K562 (cell line): ENCODE results near the gene LRRC74B. TPM values are rescaled to one million over a fixed set of nuclear protein-coding genes. Genes with fewer than 3 reads are reported as not detected.
A peak's percentile ranks its signal among the peaks of the same experiment; 100 is the strongest.

Experiments
- ATAC-seq: fragments of 200-7000 bp; cut with Tn5 transposase; 3 replicates; pipeline ENCODE4 v1.9.1; 2020; ENCODE audit warnings: moderate library complexity
- BruUV-seq: library from RNA; stranded (reverse); fragments of 400-500 nt; replicated peaks from 2 replicates; lab custom pipeline; 2021; lab: Mats Ljungman, UMichigan
- CTCF ChIA-PET: fragments of 300-600 bp; formaldehyde crosslinking; extraction: SDS; loops from one replicate; lab custom pipeline; 2021; ENCODE audit warnings: low intra/inter-chr PET ratio; lab: Yijun Ruan, JAX
- POLR2A ChIA-PET: fragments of 300-600, 350-650 bp; sonication (Branson Sonifier 250); formaldehyde crosslinking; extraction: SDS; loops from one replicate; lab custom pipeline; 2021; ENCODE audit warnings: antibody characterized with exemption, inconsistent platforms; lab: Yijun Ruan, JAX
- DNase-seq, 4 experiments: peaks; one replicate each; pipeline versions ENCODE4 v3.0.0 to v3.0.0-alpha.2; 2011 to 2018; ENCODE audit warnings: low spot score in 3 of 4, mixed read lengths in 3 of 4; ENCODE audit errors: extremely low read depth in 1 of 4
- FAIRE-seq: peaks from 2 replicates; lab custom pipeline; 2011; peaks lifted over from hg19 to GRCh38; lab: Jason Lieb, UNC
- H2AFZ ChIP-seq: 2 replicates; pipeline ENCODE4 v1.6.0; 2011; ENCODE audit warnings: low read depth, low read length, control low read depth, inconsistent platforms
- H3K27ac ChIP-seq: fragments of 200-600 bp; 3 replicates; pipeline ENCODE4 v1.8.0; 2011; ENCODE audit warnings: low read depth, mild to moderate bottlenecking, control low read depth, inconsistent platforms, low read length, moderate library complexity, mixed read lengths; ENCODE audit errors: extremely low read depth
- H3K27me3 ChIP-seq, 2 experiments: fragments of 300-600 bp in 1 of 2; 2 replicates in 1 of 2; 3 replicates in 1 of 2; pipeline versions ENCODE4 v1.6.0 to v1.8.0; 2011; ENCODE audit warnings: inconsistent platforms in 2 of 2, low read length in 2 of 2, mild to moderate bottlenecking in 1 of 2, mixed read lengths in 1 of 2, moderate library complexity in 1 of 2; ENCODE audit not compliant: control insufficient read depth in 2 of 2, insufficient read depth in 2 of 2
- H3K36me3 ChIP-seq: fragments of 300-600 bp; 3 replicates; pipeline ENCODE4 v1.8.0; 2011; ENCODE audit warnings: mild to moderate bottlenecking, low read length, inconsistent platforms; ENCODE audit not compliant: control insufficient read depth, insufficient read depth
- H3K4me1 ChIP-seq, 2 experiments: fragments of 200-600 bp in 1 of 2; replicated peaks in 1 of 2; 2 replicates in 1 of 2; 3 replicates in 1 of 2; pipeline versions ENCODE4 v1.5.1 to v1.8.0; 2011; ENCODE audit warnings: inconsistent platforms in 2 of 2, low read length in 2 of 2, mild to moderate bottlenecking in 1 of 2, mixed read lengths in 1 of 2, moderate library complexity in 1 of 2; ENCODE audit not compliant: control insufficient read depth in 2 of 2, insufficient read depth in 2 of 2
- H3K4me2 ChIP-seq: 2 replicates; pipeline ENCODE4 v1.6.1; 2011; ENCODE audit warnings: low read length, control low read depth, inconsistent platforms, mixed read lengths; ENCODE audit not compliant: insufficient read depth
- H3K4me3 ChIP-seq: fragments of 200-600 bp; sonication (generic), shearing (Covaris generic); 2 replicates; pipeline ENCODE4 v1.5.1; 2016; ENCODE audit warnings: control low read depth, inconsistent platforms
- H3K79me2 ChIP-seq: fragments of 200-600 bp; 3 replicates; pipeline ENCODE4 v1.8.0; 2011; ENCODE audit warnings: low read length, inconsistent platforms; ENCODE audit not compliant: control insufficient read depth, insufficient read depth
- H3K9ac ChIP-seq, 2 experiments: 2 replicates each; pipeline versions ENCODE4 v1.6.0 to v1.6.1; 2011; ENCODE audit warnings: low read depth in 2 of 2, low read length in 2 of 2, control low read depth in 1 of 2, inconsistent platforms in 1 of 2, mild to moderate bottlenecking in 1 of 2, mixed read lengths in 1 of 2; ENCODE audit not compliant: insufficient read depth in 1 of 2
- H3K9me1 ChIP-seq: one replicate; pipeline ENCODE4 v1.6.0; 2011; ENCODE audit warnings: inconsistent platforms, mild to moderate bottlenecking, low read length, moderate library complexity; ENCODE audit not compliant: control insufficient read depth, insufficient read depth
- H3K9me3 ChIP-seq: replicated peaks from 2 replicates; pipeline ENCODE4 v1.5.1; 2011; ENCODE audit warnings: low read depth, low read length, inconsistent platforms; ENCODE audit not compliant: control insufficient read depth, insufficient read depth
- H4K20me1 ChIP-seq: replicated peaks from 2 replicates; pipeline ENCODE4 v1.6.1; 2011; ENCODE audit warnings: low read length, inconsistent platforms, mixed read lengths; ENCODE audit not compliant: control insufficient read depth, insufficient read depth
- BRCA1 ChIP-seq, 2 experiments: fragments of 450-650 bp in 1 of 2; sonication (generic) in 1 of 2; formaldehyde crosslinking in 1 of 2; IDR thresholded peaks; 2 replicates each; pipeline versions ENCODE4 v1.5.0 to v1.6.1; 2017 to 2020; ENCODE audit warnings: mild to moderate bottlenecking in 1 of 2, missing genetic modification reagents in 1 of 2
- DIDO1 ChIP-seq: fragments of 450-650 bp; IDR thresholded peaks from 2 replicates; pipeline ENCODE4 v1.6.1; 2016; ENCODE audit warnings: low read depth, missing biosample characterization, missing genetic modification characterization
- GATAD2B ChIP-seq: fragments of 450-650 bp; IDR thresholded peaks from 2 replicates; pipeline ENCODE4 v1.6.1; 2017; ENCODE audit warnings: mild to moderate bottlenecking, borderline replicate concordance
- HBP1 ChIP-seq: fragments of 450-650 bp; formaldehyde crosslinking; IDR thresholded peaks from 2 replicates; pipeline ENCODE4 v1.4.0; 2022; ENCODE audit warnings: missing genetic modification characterization
- ILF3 ChIP-seq: fragments of 450-650 bp; IDR thresholded peaks from 2 replicates; pipeline ENCODE4 v1.6.1; 2018; ENCODE audit warnings: antibody characterized with exemption, mild to moderate bottlenecking, moderate library complexity, borderline replicate concordance
- MCM7 ChIP-seq, 2 experiments: fragments of 450-650 bp; IDR thresholded peaks; 2 replicates each; pipeline ENCODE4 v1.6.1; 2016 to 2018
- OTX1 ChIP-seq: fragments of 450-650 bp; formaldehyde crosslinking; IDR thresholded peaks from 2 replicates; pipeline ENCODE4 v1.4.0; 2022; ENCODE audit warnings: mild to moderate bottlenecking
- SAFB ChIP-seq: fragments of 200-400 bp; formaldehyde crosslinking; IDR thresholded peaks from 2 replicates; pipeline ENCODE4 v1.6.1; 2017; ENCODE audit warnings: low read depth, low read length, borderline replicate concordance
- SIRT6 ChIP-seq: IDR thresholded peaks from one replicate; pipeline ENCODE4 v1.6.1; 2012; ENCODE audit warnings: low read depth, mild to moderate bottlenecking, control low read depth, inconsistent platforms, low read length, moderate library complexity
- THRA ChIP-seq: fragments of 450-650 bp; IDR thresholded peaks from 2 replicates; pipeline ENCODE4 v1.6.1; 2017; ENCODE audit warnings: mild to moderate bottlenecking, moderate library complexity
- U2AF2 ChIP-seq: fragments of 200-400 bp; formaldehyde crosslinking; optimal IDR thresholded peaks from 2 replicates; pipeline ENCODE3; 2017; ENCODE audit warnings: low read depth, mild to moderate bottlenecking, low read length
- UBTF ChIP-seq, 2 experiments: IDR thresholded peaks; 2 replicates each; pipeline ENCODE4 v1.6.1; 2012; ENCODE audit warnings: improper control_type of control experiment in 2 of 2, low read depth in 2 of 2, low read length in 2 of 2, borderline replicate concordance in 1 of 2
- WHSC1 ChIP-seq: IDR thresholded peaks from one replicate; pipeline ENCODE4 v1.6.1; 2012; ENCODE audit warnings: low read length, control low read depth, inconsistent platforms
- ZFP1 ChIP-seq: fragments of 450-650 bp; formaldehyde crosslinking; IDR thresholded peaks from 2 replicates; pipeline ENCODE4 v1.4.0; 2020; ENCODE audit warnings: mild to moderate bottlenecking, mixed read lengths
- ZNF140 ChIP-seq: fragments of 250-450 bp; sonication (Bioruptor Pico); IDR thresholded peaks from 2 replicates; pipeline ENCODE4 v1.8.0; 2021; ENCODE audit warnings: moderate library complexity, mild to moderate bottlenecking, inconsistent platforms
- ZNF830 ChIP-seq: fragments of 250-450 bp; sonication (Bioruptor Pico); IDR thresholded peaks from 2 replicates; pipeline ENCODE4 v1.5.0; 2021; ENCODE audit warnings: mild to moderate bottlenecking
- ZZZ3 ChIP-seq: fragments of 450-650 bp; IDR thresholded peaks from 2 replicates; pipeline ENCODE4 v1.6.1; 2016; ENCODE audit warnings: antibody characterized with exemption, mild to moderate bottlenecking, moderate library complexity
- WGBS: fragments of 100-300 bp; shearing (Covaris generic); methylation state at CpG from one replicate; pipeline ENCODE4 v1.1.6; 2016; ENCODE audit warnings: low coverage, mixed read lengths; ENCODE audit not compliant: insufficient coverage; ENCODE audit errors: missing lambda C conversion rate; 5-methylcytosine and 5-hydroxymethylcytosine counted together
- in situ Hi-C: fragments of 300-500 bp; cut with MboI; formaldehyde crosslinking; loops from 4 replicates; pipeline ENCODE4 v1.15.0; 2018; ENCODE audit warnings: inconsistent platforms, mixed read lengths
- intact Hi-C: fragments of 100-400 bp; cut with micrococcal nuclease; formaldehyde crosslinking; loops from 2 replicates; pipeline ENCODE4 v1.14.2; 2022
- polyA plus RNA-seq, 8 experiments: library from polyadenylated mRNA; depleted of rRNA in 4 of 8; stranded (reverse) in 5 of 8; unstranded in 3 of 8; fragments of >200 nt; fragmentation: Nextera tagmentation in 2 of 8; fragmentation: Illumina TruSeq in 1 of 8; extraction: Ambion mirVana in 2 of 8; extraction: Trizol in 1 of 8; gene quantifications; 2 replicates each; pipeline versions ENCODE4 v1.2.1 to v1.2.3, GENCODE V29; 2011 to 2014; ENCODE audit warnings: inconsistent platforms in 1 of 8, missing spikeins in 1 of 8
- total RNA-seq, 7 experiments: library from RNA; depleted of rRNA in 6 of 7; stranded (reverse); fragments of >200 nt in 6 of 7; fragmentation: Illumina TruSeq in 2 of 7; extraction: Trizol in 2 of 7; gene quantifications; 2 replicates each; pipeline versions ENCODE4 v1.2.1 to v1.2.3, GENCODE V29; 2011 to 2021; ENCODE audit warnings: low replicate concordance in 1 of 7

Gene LRRC74B
- total and polyA plus RNA-seq, 9 of the 15 experiments (the other 6 are each of a cell fraction or from before 2014, with no cell fraction given): not detected

- TF ChIP-seq HBP1 (CRISPR knock-in tag): 0 out of 2 replicates have a peak, but pooled peaks have one; percentile 32
Measured at GRCh38 chr22:21105294-21105693, 59.5 kb downstream of the LRRC74B start (continued).

GRCh38 chr22:21106000-21106399 lies 60.3 kb downstream of the LRRC74B start:
- H3K9me1 ChIP-seq: no peaks in the 10 kb centered on the region
- intact Hi-C loops: no loop called here
- POLR2A ChIA-PET: interaction anchor here (0.6 to 1.1 kb wide), 2 partner anchors 10 to 480 kb away, joined by 3 to 5 read pairs; no protein-coding TSS in a partner anchor
- H3K9ac ChIP-seq: no peak overlapping the region
- FAIRE-seq (no peak), DNase-seq (no peak), ATAC-seq (no peak)
- H3K4me3 ChIP-seq: no peak overlapping the region
- no peaks in the 10 kb centered on the region for H3K36me3 ChIP-seq
- CTCF ChIA-PET: no interaction called here
- peak overlapping the region; percentile 52 for H2AFZ ChIP-seq
- H3K4me2 ChIP-seq: no peak overlapping the region
- H3K4me1 ChIP-seq: peaks cover 5 to 13% of the 10 kb centered on the region in 2 experiments; a peak in 4 of 5 replicates
- H4K20me1 ChIP-seq: peaks cover 12% of the 10 kb centered on the region
- peaks cover 5 to 11% of the 10 kb centered on the region in 2 experiments; a peak in 4 of 5 replicates for H3K27me3 ChIP-seq
- H3K27ac ChIP-seq: no peak overlapping the region
- H3K79me2 ChIP-seq: no peaks in the 10 kb centered on the region
- in situ Hi-C loops: loop anchor here (25.0 kb wide), 1 partner anchor 106 kb away; no protein-coding TSS in a partner anchor
- BruUV-seq: no TSS peak
- WGBS: 22% methylated on average over 5 of the region's 5 CpGs
- H3K9me3 ChIP-seq: 0 out of 2 replicates have a peak, but pooled peaks cover 2% of the 10 kb centered on the region
- TF ChIP-seq ZFP1 (CRISPR knock-in tag) (no peak), BRCA1 (IDR thresholded peaks at IDR 0.05) (no peak), BRCA1 (CRISPR knock-in tag; IDR thresholded peaks at IDR 0.05) (no peak), ZNF830 (no peak), ZNF140 (no peak), SIRT6 (no peak), SAFB (no peak), ZZZ3 (no peak), GATAD2B (no peak), THRA (no peak), ILF3 (no peak), UBTF (IDR thresholded peaks at IDR 0.05; ENCODE audit: borderline replicate concordance in 1 of 2, low read depth in 2 of 2, low read length in 2 of 2) (no peak), WHSC1 (no peak), OTX1 (CRISPR knock-in tag) (no peak), DIDO1 (tag) (no peak), MCM7 (IDR thresholded peaks at IDR 0.05) (no peak), U2AF2 (no peak)
